Stomach (tissue), 9 donors: Measurements from ENCODE around the gene TAAR9. TPM values are rescaled to one million over a fixed set of nuclear protein-coding genes. Genes with fewer than 3 reads are reported as not detected.
A peak's percentile ranks its signal among the peaks of the same experiment; 100 is the strongest.

Experiments used
- DNase-seq, 2 donors: peaks; one replicate each; pipeline versions ENCODE4 v3.0.0 to v3.0.0-alpha.2; 2013 to 2019
- H3K27ac ChIP-seq, 5 donors: fragments of 200-600 bp in 4 of 5; sonication (generic) in 4 of 5; one replicate each; pipeline ENCODE4 v1.5.1; 2013 to 2019; ENCODE audit warnings: mild to moderate bottlenecking in 1 of 5, moderate library complexity in 1 of 5
- H3K27me3 ChIP-seq, 3 donors: fragments of 200-600 bp; sonication (generic); one replicate each; pipeline ENCODE4 v1.5.1; 2017 to 2019; ENCODE audit warnings: mixed run types in 1 of 3
- H3K36me3 ChIP-seq, 4 donors: fragments of 200-600 bp; sonication (generic); 1 replicate in 3 of 4; 2 replicates in 1 of 4; pipeline ENCODE4 v1.5.1; 2016 to 2019
- H3K4me1 ChIP-seq, 4 donors: fragments of 200-600 bp; sonication (generic); one replicate each; pipeline ENCODE4 v1.5.1; 2016 to 2019
- H3K4me3 ChIP-seq, 4 donors: fragments of 200-600 bp; sonication (generic) in 3 of 4; one replicate each; pipeline ENCODE4 v1.5.1; 2016 to 2019; ENCODE audit warnings: mild to moderate bottlenecking in 1 of 4
- H3K9me3 ChIP-seq, 4 donors: fragments of 200-600 bp; sonication (generic); one replicate each; pipeline ENCODE4 v1.5.1; 2016 to 2019
- EP300 ChIP-seq: sonication (generic); formaldehyde crosslinking; IDR thresholded peaks from one replicate; pipeline ENCODE4 v1.6.1; 2017; ENCODE audit warnings: antibody characterized with exemption
- POLR2A ChIP-seq, 4 donors: fragments of 450-650 bp; IDR thresholded peaks; one replicate each; pipeline ENCODE4 v1.6.1; 2016; ENCODE audit warnings: antibody characterized with exemption in 4 of 4, control low read depth in 2 of 4, mild to moderate bottlenecking in 1 of 4, moderate library complexity in 1 of 4
- POLR2AphosphoS5 ChIP-seq, 3 donors: sonication (generic); formaldehyde crosslinking; IDR thresholded peaks; one replicate each; pipeline ENCODE4 v1.6.1; 2016; ENCODE audit warnings: antibody characterized with exemption in 3 of 3
- WGBS, 5 donors: extraction: QIAGEN DNeasy Blood & Tissue Kit in 3 of 5; methylation state at CpG; one replicate each; pipeline versions ENCODE4 v1.1.5 to v1.1.7; 2013 to 2018; 5-methylcytosine and 5-hydroxymethylcytosine counted together
- intact Hi-C: fragments of 100-400 bp; cut with DNase I; formaldehyde crosslinking; loops from one replicate; pipeline ENCODE4 v1.15.1; 2023; ENCODE audit warnings: low total_unique reads
- polyA plus RNA-seq, 3 donors: library from polyadenylated mRNA; stranded (reverse); fragments of 200-250 nt; gene quantifications; one replicate each; pipeline ENCODE4 v1.2.3, GENCODE V29; 2013
- total RNA-seq, 5 donors: library from RNA; depleted of rRNA; stranded (reverse); fragments of >200 nt; gene quantifications; one replicate each; pipeline versions ENCODE4 v1.1.0 to v1.2.3, GENCODE V29; 2014 to 2016
- TF ChIP-seq, protein P1 (sequence below), 7 experiments: fragments of 450-650 bp in 4 of 7; fragments of 200-600 bp in 3 of 7; sonication (generic) in 3 of 7; IDR thresholded peaks; one replicate each; pipeline ENCODE4 v1.5.1; 2016 to 2019; ENCODE audit warnings: antibody characterized with exemption in 7 of 7, control low read depth in 2 of 7, mild to moderate bottlenecking in 1 of 7
- donor health status: healthy with polysubstance abuse.
- donor health status: Bipolar disorder and iron deficiency.
- donor health status: healthy.

The TAAR9 gene
- total and polyA plus RNA-seq, 8 donors = not detected

DNA sequence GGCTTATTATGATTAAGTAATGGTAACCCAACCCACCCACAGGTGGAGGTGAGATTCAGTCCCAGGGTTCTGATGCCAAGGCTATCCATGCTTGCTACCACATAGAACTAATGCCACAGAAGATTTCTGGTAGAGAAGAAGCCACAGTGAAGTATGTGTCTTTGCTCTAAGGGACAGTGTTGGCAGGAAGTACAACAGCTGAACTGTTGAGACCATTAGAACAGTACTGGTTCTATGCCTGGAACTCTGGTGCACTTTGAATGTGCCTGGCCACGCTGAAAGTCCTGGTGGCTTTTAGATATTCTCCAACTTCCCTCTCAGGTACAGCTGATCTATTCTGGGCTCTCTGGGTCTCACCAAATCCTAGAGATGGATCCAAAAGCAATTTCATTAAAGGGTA lies 32.9 kb upstream of the TAAR9 start:
- WGBS, 5 donors = 67 to 100% (median 92%) methylated on average over 1 of the region's 1 CpG
- intact Hi-C loops = no loop called here
- peaks cover 9 to 60% (median 39%) of the 10 kb centered on the region in 4 donors for H3K4me1 ChIP-seq
- no peak overlapping the region for H3K4me3 ChIP-seq
- no peaks in the 10 kb centered on the region for H3K9me3 ChIP-seq
- peaks cover 11 to 47% (median 40%) of the 10 kb centered on the region in 4 donors for H3K36me3 ChIP-seq
- TF ChIP-seq POLR2AphosphoS5 (IDR thresholded peaks at IDR 0.05) (no peak), EP300 (no peak), POLR2A (IDR thresholded peaks at IDR 0.05) (no peak)
- TF ChIP-seq, protein P1, sequence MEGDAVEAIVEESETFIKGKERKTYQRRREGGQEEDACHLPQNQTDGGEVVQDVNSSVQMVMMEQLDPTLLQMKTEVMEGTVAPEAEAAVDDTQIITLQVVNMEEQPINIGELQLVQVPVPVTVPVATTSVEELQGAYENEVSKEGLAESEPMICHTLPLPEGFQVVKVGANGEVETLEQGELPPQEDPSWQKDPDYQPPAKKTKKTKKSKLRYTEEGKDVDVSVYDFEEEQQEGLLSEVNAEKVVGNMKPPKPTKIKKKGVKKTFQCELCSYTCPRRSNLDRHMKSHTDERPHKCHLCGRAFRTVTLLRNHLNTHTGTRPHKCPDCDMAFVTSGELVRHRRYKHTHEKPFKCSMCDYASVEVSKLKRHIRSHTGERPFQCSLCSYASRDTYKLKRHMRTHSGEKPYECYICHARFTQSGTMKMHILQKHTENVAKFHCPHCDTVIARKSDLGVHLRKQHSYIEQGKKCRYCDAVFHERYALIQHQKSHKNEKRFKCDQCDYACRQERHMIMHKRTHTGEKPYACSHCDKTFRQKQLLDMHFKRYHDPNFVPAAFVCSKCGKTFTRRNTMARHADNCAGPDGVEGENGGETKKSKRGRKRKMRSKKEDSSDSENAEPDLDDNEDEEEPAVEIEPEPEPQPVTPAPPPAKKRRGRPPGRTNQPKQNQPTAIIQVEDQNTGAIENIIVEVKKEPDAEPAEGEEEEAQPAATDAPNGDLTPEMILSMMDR (IDR thresholded peaks at IDR 0.05) = no peak
- H3K27me3 ChIP-seq = no peaks in the 10 kb centered on the region
- DNase-seq = no peak
- peak overlapping the region in 2 of 5 donors; percentile 16 to 31 for H3K27ac ChIP-seq

DNA sequence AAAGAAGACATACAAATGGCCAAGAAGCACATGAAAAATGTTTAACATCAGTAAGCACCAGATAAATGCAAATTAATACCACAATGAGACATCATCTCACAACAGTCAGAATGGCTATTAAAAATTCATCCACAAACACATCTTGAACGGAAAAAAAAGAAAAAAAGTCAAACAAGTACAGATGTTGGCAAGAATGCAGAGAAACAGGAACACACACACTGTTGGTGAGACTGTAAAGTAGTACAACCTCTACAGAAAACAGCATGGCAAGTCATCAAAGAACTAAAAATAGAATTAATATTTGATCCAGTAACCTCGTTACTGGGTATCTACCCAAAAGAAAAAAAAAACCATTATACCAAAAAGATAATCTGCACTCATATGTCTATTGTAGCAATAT lies 31.6 kb upstream of the TAAR9 start:
- peaks cover 7 to 37% (median 27%) of the 10 kb centered on the region in 4 donors for H3K36me3 ChIP-seq
- DNase-seq = no peak
- 46 to 72% (median 53%) methylated on average over 2 of the region's 2 CpGs for WGBS, 5 donors
- intact Hi-C loops = no loop called here
- no peak overlapping the region for H3K27ac ChIP-seq
- peaks cover 10 to 65% (median 48%) of the 10 kb centered on the region in 4 donors for H3K4me1 ChIP-seq
- H3K9me3 ChIP-seq = no peaks in the 10 kb centered on the region
- no peaks in the 10 kb centered on the region for H3K27me3 ChIP-seq
- TF ChIP-seq POLR2AphosphoS5 (IDR thresholded peaks at IDR 0.05) (no peak), EP300 (no peak)
- H3K4me3 ChIP-seq = no peak overlapping the region

DNA sequence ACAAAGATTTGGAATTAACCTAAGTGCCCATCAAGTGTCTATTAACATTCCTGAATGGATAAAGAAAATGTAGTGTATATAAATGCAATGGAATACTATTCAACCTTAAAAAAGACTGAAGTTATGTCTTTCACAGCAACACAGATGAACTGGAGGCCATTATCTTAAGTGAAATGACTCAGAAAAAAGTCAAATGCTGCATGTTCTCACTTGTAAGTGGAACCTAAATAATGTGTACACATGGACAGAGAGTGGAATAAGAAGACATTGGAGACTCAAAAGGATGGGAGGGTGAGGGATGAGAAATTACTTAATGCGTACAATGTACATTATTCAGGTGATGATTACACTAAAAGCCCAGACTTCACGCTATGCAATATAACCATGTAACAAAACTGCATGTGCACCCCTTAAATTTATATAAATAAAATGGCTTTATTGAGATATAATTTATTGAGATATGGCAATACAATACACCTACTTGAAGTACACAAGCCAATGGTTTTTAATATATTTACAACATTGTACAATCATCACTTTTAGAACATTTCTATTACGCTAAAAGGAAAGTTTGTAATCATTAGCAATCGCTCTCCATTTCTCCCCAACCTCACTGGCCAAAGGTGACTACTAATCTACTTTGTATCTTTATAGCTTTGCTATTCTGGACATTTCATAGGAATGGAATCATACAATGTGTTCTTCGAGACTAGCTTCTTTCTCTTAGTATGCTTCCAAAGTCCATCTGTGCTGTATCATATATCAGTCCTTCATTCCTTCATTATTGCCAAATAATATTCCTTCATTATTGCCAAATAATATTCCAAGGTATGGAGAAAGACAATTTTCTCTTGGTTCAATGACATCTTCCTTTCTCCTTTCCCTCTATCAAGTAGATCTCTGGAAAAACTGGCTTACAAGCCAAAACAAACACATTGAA lies 30.9 kb upstream of the TAAR9 start:
- TF ChIP-seq EP300 = no peak
- no peak for TF ChIP-seq POLR2AphosphoS5 (IDR thresholded peaks at IDR 0.05)
- no peak for TF ChIP-seq POLR2A (IDR thresholded peaks at IDR 0.05)
- TF ChIP-seq, protein P1 (IDR thresholded peaks at IDR 0.05) = no peak
- H3K4me1 ChIP-seq = peaks cover 15 to 71% (median 54%) of the 10 kb centered on the region in 4 donors
- H3K4me3 ChIP-seq = no peak overlapping the region
- intact Hi-C loops = no loop called here
- H3K27me3 ChIP-seq = no peaks in the 10 kb centered on the region
- no peaks in the 10 kb centered on the region for H3K9me3 ChIP-seq
- WGBS, 5 donors = 89 to 99% (median 96%) methylated on average over 5 of the region's 5 CpGs
- peaks cover under 1 to 30% (median 21%) of the 10 kb centered on the region in 4 donors for H3K36me3 ChIP-seq
- no peak overlapping the region for H3K27ac ChIP-seq
- DNase-seq = no peak

DNA sequence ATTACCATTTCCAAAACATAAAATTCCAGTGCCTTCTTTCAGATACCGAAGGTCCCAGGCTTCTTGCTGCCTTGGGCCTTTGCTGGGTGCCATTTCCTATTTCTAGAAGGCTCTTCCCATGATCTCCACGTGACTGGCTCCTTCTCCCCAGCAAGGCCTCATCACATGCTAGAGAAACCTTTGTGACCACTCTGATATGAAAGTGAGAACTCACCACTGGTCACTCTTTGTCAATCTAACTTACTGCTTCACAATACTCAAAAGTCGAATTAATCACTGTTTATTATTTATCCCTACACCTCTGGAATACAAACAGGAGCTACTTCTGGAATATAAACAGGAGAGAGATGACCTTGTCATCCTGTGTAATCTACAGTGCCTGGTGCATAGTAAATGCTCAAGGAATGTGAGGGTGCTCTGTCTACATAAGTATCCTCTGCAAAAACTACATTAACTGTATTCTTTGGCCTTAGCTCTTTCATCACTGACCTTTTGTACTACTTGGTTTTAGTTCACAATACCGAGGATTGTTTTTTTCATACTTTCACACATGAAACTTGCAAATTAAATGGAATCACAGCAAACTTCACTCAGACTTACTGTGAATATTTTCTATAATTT lies 26.8 kb upstream of the TAAR9 start:
- Histone ChIP-seq H3K4me1 (peaks cover 15 to 64% (median 41%) of the 10 kb centered on the region in 4 donors), H3K27ac (peak overlapping the region in 4 of 5 donors; percentile 86 to 95 (median 92)), H3K27me3 (no peaks in the 10 kb centered on the region), H3K4me3 (peak overlapping the region; percentile 83 to 96 (median 92)), H3K9me3 (no peaks in the 10 kb centered on the region), H3K36me3 (peaks cover 0 to 12% (median 8%) of the 10 kb centered on the region in 4 donors)
- DNase-seq = peak in 1 of 2 donors; percentile 51
- TF ChIP-seq POLR2AphosphoS5 (IDR thresholded peaks at IDR 0.05) (no peak), POLR2A (IDR thresholded peaks at IDR 0.05) (no peak), EP300 (no peak)
- TF ChIP-seq, protein P1 (IDR thresholded peaks at IDR 0.05) = no peak
- 15 to 38% (median 24%) methylated on average over 4 of the region's 4 CpGs for WGBS, 5 donors
- intact Hi-C loops = no loop called here
